SK-N-SH treated with all-trans-retinoic acid at 6 μM for 48 hours (cell line): ENCODE measurements around the gene AFAP1.

Experiments used
- ARNTL ChIP-seq: fragments of 450-650 bp; formaldehyde crosslinking; IDR thresholded peaks from 2 replicates; pipeline ENCODE4 v1.5.0; 2020; ENCODE audit warnings: low read depth, mild to moderate bottlenecking, moderate library complexity, borderline replicate concordance
- CSDC2 ChIP-seq: fragments of 250-450 bp; sonication (Bioruptor Pico); IDR thresholded peaks from 2 replicates; pipeline ENCODE4 v1.5.0; 2020; ENCODE audit warnings: mild to moderate bottlenecking, moderate library complexity
- CSRNP3 ChIP-seq: fragments of 250-450 bp; sonication (Bioruptor Pico); IDR thresholded peaks from 2 replicates; pipeline ENCODE4 v1.5.1; 2021; ENCODE audit warnings: mild to moderate bottlenecking, moderate library complexity
- ESRRG ChIP-seq: fragments of 250-450 bp; sonication (Bioruptor Pico); IDR thresholded peaks from 2 replicates; pipeline ENCODE4 v1.6.1; 2021; ENCODE audit warnings: mild to moderate bottlenecking
- ISL1 ChIP-seq: fragments of 250-450 bp; sonication (Bioruptor Pico); IDR thresholded peaks from 2 replicates; pipeline ENCODE4 v2.1.2; 2022; ENCODE audit warnings: mild to moderate bottlenecking, moderate library complexity
- OSR1 ChIP-seq: fragments of 250-450 bp; sonication (Bioruptor Pico); IDR thresholded peaks from 2 replicates; pipeline ENCODE4 v1.8.0; 2022; ENCODE audit warnings: moderate library complexity, mild to moderate bottlenecking, inconsistent platforms
- SNAI2 ChIP-seq: fragments of 250-450 bp; sonication (Bioruptor Pico); IDR thresholded peaks from 2 replicates; pipeline ENCODE4 v1.5.0; 2020; ENCODE audit warnings: mild to moderate bottlenecking, moderate library complexity
- TCF4 ChIP-seq: fragments of 250-450 bp; sonication (Bioruptor Pico); IDR thresholded peaks from 2 replicates; pipeline ENCODE4 v1.8.0; 2021; ENCODE audit warnings: mild to moderate bottlenecking, moderate library complexity, borderline replicate concordance
- TOX ChIP-seq: fragments of 250-450 bp; sonication (Bioruptor Pico); IDR thresholded peaks from 2 replicates; pipeline ENCODE4 v1.8.0; 2021; ENCODE audit warnings: mild to moderate bottlenecking, moderate library complexity, borderline replicate concordance
- ZNF70 ChIP-seq: fragments of 450-650 bp; formaldehyde crosslinking; IDR thresholded peaks from 2 replicates; pipeline ENCODE4 v1.5.0; 2020; ENCODE audit warnings: mild to moderate bottlenecking, moderate library complexity
- TF ChIP-seq, protein P1 (sequence below): fragments of 250-450 bp; sonication (Bioruptor Pico); IDR thresholded peaks from 2 replicates; pipeline ENCODE4 v1.8.0; 2020; ENCODE audit warnings: mild to moderate bottlenecking, moderate library complexity, borderline replicate concordance
- TF ChIP-seq, protein P2 (sequence below): fragments of 250-450 bp; sonication (Bioruptor Pico); IDR thresholded peaks from 2 replicates; pipeline ENCODE4 v1.5.1; 2020; ENCODE audit warnings: low read depth, mild to moderate bottlenecking, moderate library complexity

DNA sequence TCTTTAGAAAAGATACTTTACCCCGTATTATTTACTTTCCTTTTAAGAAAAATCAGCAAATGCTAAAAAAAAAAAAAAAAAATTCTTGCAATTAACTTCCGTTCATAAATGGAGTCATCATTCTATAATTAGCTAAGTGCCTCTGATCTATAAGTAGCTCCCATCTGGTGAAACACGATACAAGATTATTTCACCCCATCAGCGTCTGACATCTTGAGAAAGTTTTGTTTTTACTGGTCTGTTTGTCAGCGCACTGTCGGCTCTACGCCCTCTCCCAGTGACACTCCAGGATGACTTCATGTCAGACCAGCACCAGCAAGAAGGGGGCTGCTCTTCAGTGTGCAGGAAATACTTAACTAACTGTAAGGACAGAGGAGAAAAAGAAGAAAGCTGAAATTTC, 108.3 kb downstream of the AFAP1 start:
- no peak for TF ChIP-seq TCF4
- no peak for TF ChIP-seq SNAI2 (CRISPR knock-in tag)
- TF ChIP-seq ZNF70 (CRISPR knock-in tag) = no peak
- TF ChIP-seq ESRRG = no peak
- no peak for TF ChIP-seq OSR1
- TF ChIP-seq, protein P1, sequence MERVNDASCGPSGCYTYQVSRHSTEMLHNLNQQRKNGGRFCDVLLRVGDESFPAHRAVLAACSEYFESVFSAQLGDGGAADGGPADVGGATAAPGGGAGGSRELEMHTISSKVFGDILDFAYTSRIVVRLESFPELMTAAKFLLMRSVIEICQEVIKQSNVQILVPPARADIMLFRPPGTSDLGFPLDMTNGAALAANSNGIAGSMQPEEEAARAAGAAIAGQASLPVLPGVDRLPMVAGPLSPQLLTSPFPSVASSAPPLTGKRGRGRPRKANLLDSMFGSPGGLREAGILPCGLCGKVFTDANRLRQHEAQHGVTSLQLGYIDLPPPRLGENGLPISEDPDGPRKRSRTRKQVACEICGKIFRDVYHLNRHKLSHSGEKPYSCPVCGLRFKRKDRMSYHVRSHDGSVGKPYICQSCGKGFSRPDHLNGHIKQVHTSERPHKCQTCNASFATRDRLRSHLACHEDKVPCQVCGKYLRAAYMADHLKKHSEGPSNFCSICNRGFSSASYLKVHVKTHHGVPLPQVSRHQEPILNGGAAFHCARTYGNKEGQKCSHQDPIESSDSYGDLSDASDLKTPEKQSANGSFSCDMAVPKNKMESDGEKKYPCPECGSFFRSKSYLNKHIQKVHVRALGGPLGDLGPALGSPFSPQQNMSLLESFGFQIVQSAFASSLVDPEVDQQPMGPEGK (CRISPR knock-in tag) = no peak
- peak; percentile 41; the same call in 1 of the 2 replicates for TF ChIP-seq ISL1 (CRISPR knock-in tag)
- TF ChIP-seq, protein P2, sequence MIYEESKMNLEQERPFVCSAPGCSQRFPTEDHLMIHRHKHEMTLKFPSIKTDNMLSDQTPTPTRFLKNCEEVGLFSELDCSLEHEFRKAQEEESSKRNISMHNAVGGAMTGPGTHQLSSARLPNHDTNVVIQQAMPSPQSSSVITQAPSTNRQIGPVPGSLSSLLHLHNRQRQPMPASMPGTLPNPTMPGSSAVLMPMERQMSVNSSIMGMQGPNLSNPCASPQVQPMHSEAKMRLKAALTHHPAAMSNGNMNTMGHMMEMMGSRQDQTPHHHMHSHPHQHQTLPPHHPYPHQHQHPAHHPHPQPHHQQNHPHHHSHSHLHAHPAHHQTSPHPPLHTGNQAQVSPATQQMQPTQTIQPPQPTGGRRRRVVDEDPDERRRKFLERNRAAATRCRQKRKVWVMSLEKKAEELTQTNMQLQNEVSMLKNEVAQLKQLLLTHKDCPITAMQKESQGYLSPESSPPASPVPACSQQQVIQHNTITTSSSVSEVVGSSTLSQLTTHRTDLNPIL (CRISPR knock-in tag) = no peak
- TF ChIP-seq CSDC2 = no peak
- no peak for TF ChIP-seq CSRNP3 (CRISPR knock-in tag)
- no peak for TF ChIP-seq TOX (CRISPR knock-in tag)
- TF ChIP-seq ARNTL (CRISPR knock-in tag) = no peak
